Activated T-cell treated with anti-CD3 and anti-CD28 coated beads, Interleukin-2, amount 50 U/mL, for 72 hours (primary cell): Measurements from ENCODE around the gene TRA2B. TPM values are rescaled to one million over a fixed set of nuclear protein-coding genes. Genes with fewer than 3 reads are reported as not detected.

Experiments used
- ATAC-seq, 2 donors: fragments of 150-1000 bp; cut with Tn5 transposase; replicated peaks in 1 of 2; 2 replicates each; pipeline ENCODE4 v1.10.0; 2021; ENCODE audit warnings: moderate library complexity in 2 of 2, mild to moderate bottlenecking in 1 of 2
- DNase-seq, 2 donors: peaks; one replicate each; pipeline ENCODE4 v3.0.0; 2021 to 2022; ENCODE audit warnings: mixed read lengths in 1 of 2
- H3K27ac Mint-ChIP-seq: one replicate; pipeline ENCODE4 v1.8.0; 2022; ENCODE audit warnings: mild to moderate bottlenecking, moderate library complexity, mixed read lengths
- H3K27me3 Mint-ChIP-seq: one replicate; pipeline ENCODE4 v1.8.0; 2022; ENCODE audit warnings: low read depth, mixed read lengths
- H3K36me3 Mint-ChIP-seq, 2 donors: one replicate each; pipeline ENCODE4 v1.8.0; 2022; ENCODE audit warnings: mixed read lengths in 2 of 2, mild to moderate bottlenecking in 1 of 2; ENCODE audit not compliant: insufficient read depth in 2 of 2
- H3K4me1 Mint-ChIP-seq: one replicate; pipeline ENCODE4 v1.8.0; 2022; ENCODE audit warnings: low read depth, mixed read lengths
- H3K4me3 Mint-ChIP-seq, 2 donors: one replicate each; pipeline ENCODE4 v1.8.0; 2022; ENCODE audit warnings: mild to moderate bottlenecking in 2 of 2, mixed read lengths in 2 of 2, moderate library complexity in 2 of 2
- H3K9me3 Mint-ChIP-seq, 2 donors: one replicate each; pipeline ENCODE4 v1.8.0; 2022; ENCODE audit warnings: mixed read lengths in 2 of 2
- total RNA-seq, 2 donors: library from RNA; stranded (reverse); gene quantifications; one replicate each; pipeline ENCODE4 v1.2.3, GENCODE V29; 2022

TRA2B gene
- total RNA-seq = 100 to 1,000 TPM; 215 to 233 TPM

GRCh38 chr3:185937689-185938374 is at the start of gene TRA2B:
TRA2B (minus strand) TSS chr3:185938014; CDS start chr3:185937860, 154 bp downstream.
- peak within 1 kb of the TSS; percentile 94 to 97 for H3K4me3 Mint-ChIP-seq
- peaks cover 35% of the 10 kb centered on the region for H3K4me1 Mint-ChIP-seq
- DNase-seq (peak; percentile 99), ATAC-seq (peak; percentile 94 to 95)
- H3K27me3 Mint-ChIP-seq = peaks cover 6% of the 10 kb centered on the region
- H3K27ac Mint-ChIP-seq = peak within 1 kb of the TSS; percentile 100
- H3K36me3 Mint-ChIP-seq = peaks cover 22 to 39% of the 10 kb centered on the region in 2 donors
- H3K9me3 Mint-ChIP-seq = no peaks in the 10 kb centered on the region

- no peak for DNase-seq
- H3K4me3 Mint-ChIP-seq = no peak overlapping the region
- no peak overlapping the region for H3K27ac Mint-ChIP-seq
- peaks cover 22% of the 10 kb centered on the region for H3K27me3 Mint-ChIP-seq
- no peaks in the 10 kb centered on the region for H3K9me3 Mint-ChIP-seq
- no peaks in the 10 kb centered on the region for H3K36me3 Mint-ChIP-seq
- H3K4me1 Mint-ChIP-seq = no peaks in the 10 kb centered on the region
- no peak for ATAC-seq
Measured at GRCh38 chr3:185986198-185986777, 48.5 kb upstream of the TRA2B start.

GRCh38 chr3:185984203-185984602 is 46.4 kb upstream of the TRA2B start:
- Mint-ChIP-seq H3K27ac (no peak overlapping the region), H3K9me3 (no peaks in the 10 kb centered on the region), H3K4me1 (no peaks in the 10 kb centered on the region), H3K36me3 (no peaks in the 10 kb centered on the region), H3K4me3 (no peak overlapping the region), H3K27me3 (peaks cover 29% of the 10 kb centered on the region)
- no peak for ATAC-seq
- DNase-seq = no peak

- H3K27ac Mint-ChIP-seq = no peak overlapping the region
- peak; percentile 60 to 70 for DNase-seq
- peaks cover 35% of the 10 kb centered on the region for H3K27me3 Mint-ChIP-seq
- H3K4me1 Mint-ChIP-seq = peaks cover 4% of the 10 kb centered on the region
- peak; percentile 73 to 80 for ATAC-seq
- no peaks in the 10 kb centered on the region for H3K36me3 Mint-ChIP-seq
- H3K4me3 Mint-ChIP-seq = no peak overlapping the region
- H3K9me3 Mint-ChIP-seq = no peaks in the 10 kb centered on the region
Measured at GRCh38 chr3:185983495-185984141, 45.8 kb upstream of the TRA2B start.

- Mint-ChIP-seq H3K4me3 (no peak overlapping the region), H3K4me1 (peaks cover 11% of the 10 kb centered on the region), H3K27me3 (peaks cover 41% of the 10 kb centered on the region), H3K9me3 (no peaks in the 10 kb centered on the region), H3K27ac (no peak overlapping the region), H3K36me3 (no peaks in the 10 kb centered on the region)
- DNase-seq (no peak), ATAC-seq (no peak)
Measured at GRCh38 chr3:185982632-185983031, 44.8 kb upstream of the TRA2B start.

GRCh38 chr3:185981621-185982020 is 43.8 kb upstream of the TRA2B start:
- Mint-ChIP-seq H3K27ac (no peak overlapping the region), H3K36me3 (no peaks in the 10 kb centered on the region), H3K4me3 (no peak overlapping the region), H3K4me1 (peaks cover 21% of the 10 kb centered on the region), H3K9me3 (no peaks in the 10 kb centered on the region), H3K27me3 (peaks cover 41% of the 10 kb centered on the region)
- no peak for ATAC-seq
- no peak for DNase-seq

- Mint-ChIP-seq H3K4me1 (peaks cover 27% of the 10 kb centered on the region), H3K36me3 (no peaks in the 10 kb centered on the region)
Measured at GRCh38 chr3:185979721-185980121, 41.9 kb upstream of the TRA2B start.

GRCh38 chr3:185978516-185978915 is 40.7 kb upstream of the TRA2B start:
- H3K27me3 Mint-ChIP-seq = peaks cover 60% of the 10 kb centered on the region
- ATAC-seq (no peak), DNase-seq (no peak)
- no peak overlapping the region for H3K27ac Mint-ChIP-seq
- H3K36me3 Mint-ChIP-seq = no peaks in the 10 kb centered on the region
- no peaks in the 10 kb centered on the region for H3K9me3 Mint-ChIP-seq
- H3K4me3 Mint-ChIP-seq = no peak overlapping the region
- H3K4me1 Mint-ChIP-seq = peaks cover 27% of the 10 kb centered on the region

More at GRCh38 chr3:185979721-185980121, 41.9 kb upstream of the TRA2B start:
- Mint-ChIP-seq H3K27ac (no peak overlapping the region), H3K27me3 (peaks cover 54% of the 10 kb centered on the region), H3K4me3 (no peak overlapping the region), H3K9me3 (no peaks in the 10 kb centered on the region)
- DNase-seq (no peak), ATAC-seq (no peak)

- ATAC-seq = no peak
- no peak for DNase-seq
- H3K36me3 Mint-ChIP-seq = no peaks in the 10 kb centered on the region
- H3K27ac Mint-ChIP-seq = no peak overlapping the region
- peak overlapping the region; percentile 48 to 64 for H3K4me3 Mint-ChIP-seq
- H3K9me3 Mint-ChIP-seq = no peaks in the 10 kb centered on the region
- peaks cover 27% of the 10 kb centered on the region for H3K4me1 Mint-ChIP-seq
- peaks cover 52% of the 10 kb centered on the region for H3K27me3 Mint-ChIP-seq
Measured at GRCh38 chr3:185977679-185978040, 39.8 kb upstream of the TRA2B start.

- H3K4me1 Mint-ChIP-seq = peaks cover 27% of the 10 kb centered on the region
- ATAC-seq (peak; percentile 91 to 93), DNase-seq (peak; percentile 86 to 90)
- no peaks in the 10 kb centered on the region for H3K9me3 Mint-ChIP-seq
- no peaks in the 10 kb centered on the region for H3K36me3 Mint-ChIP-seq
- no peak overlapping the region for H3K27ac Mint-ChIP-seq
- H3K27me3 Mint-ChIP-seq = peaks cover 46% of the 10 kb centered on the region
- H3K4me3 Mint-ChIP-seq = peak overlapping the region; percentile 48 to 64
Measured at GRCh38 chr3:185976977-185977678, 39.3 kb upstream of the TRA2B start.

- H3K9me3 Mint-ChIP-seq = no peaks in the 10 kb centered on the region
- no peak for DNase-seq
- H3K4me1 Mint-ChIP-seq = peaks cover 27% of the 10 kb centered on the region
- H3K27ac Mint-ChIP-seq = no peak overlapping the region
- H3K27me3 Mint-ChIP-seq = peaks cover 46% of the 10 kb centered on the region
- no peak overlapping the region for H3K4me3 Mint-ChIP-seq
- ATAC-seq = no peak
- H3K36me3 Mint-ChIP-seq = no peaks in the 10 kb centered on the region
Measured at GRCh38 chr3:185976100-185976499, 38.3 kb upstream of the TRA2B start.

GRCh38 chr3:185971579-185971978 is 33.8 kb upstream of the TRA2B start:
- H3K36me3 Mint-ChIP-seq = no peaks in the 10 kb centered on the region

GRCh38 chr3:185968168-185968567 is 30.4 kb upstream of the TRA2B start:
- ATAC-seq (no peak), DNase-seq (no peak)
- H3K4me1 Mint-ChIP-seq = no peaks in the 10 kb centered on the region
- H3K27me3 Mint-ChIP-seq = no peaks in the 10 kb centered on the region
- H3K36me3 Mint-ChIP-seq = peaks cover 0 to 3% of the 10 kb centered on the region in 2 donors
- no peak overlapping the region for H3K27ac Mint-ChIP-seq
- peaks cover 0 to 1% of the 10 kb centered on the region in 2 donors for H3K9me3 Mint-ChIP-seq
- H3K4me3 Mint-ChIP-seq = no peak overlapping the region

More at GRCh38 chr3:185971579-185971978, 33.8 kb upstream of the TRA2B start:
- ATAC-seq = no peak
- H3K9me3 Mint-ChIP-seq = no peaks in the 10 kb centered on the region
- H3K27ac Mint-ChIP-seq = no peak overlapping the region
- H3K4me3 Mint-ChIP-seq = no peak overlapping the region
- DNase-seq = no peak
- peaks cover 21% of the 10 kb centered on the region for H3K27me3 Mint-ChIP-seq
- peaks cover 6% of the 10 kb centered on the region for H3K4me1 Mint-ChIP-seq
